Esophagus squamous epithelium (tissue), 5 donors: Measurements from ENCODE around the gene HS1BP3. TPM values are rescaled to one million over a fixed set of nuclear protein-coding genes. Genes with fewer than 3 reads are reported as not detected.
A peak's percentile ranks its signal among the peaks of the same experiment; 100 is the strongest.

Source experiments
- DNase-seq: peaks from one replicate; lab custom pipeline; 2025; lab: John Stamatoyannopoulos, UW
- H3K27ac ChIP-seq, 4 donors: fragments of 200-600 bp; sonication (generic); one replicate each; pipeline ENCODE4 v1.5.1; 2016 to 2019; ENCODE audit warnings: mild to moderate bottlenecking in 1 of 4
- H3K27me3 ChIP-seq, 4 donors: fragments of 200-600 bp; sonication (generic); 1 replicate in 3 of 4; 2 replicates in 1 of 4; pipeline versions ENCODE4 v1.5.1 to v1.6.0; 2017 to 2021; ENCODE audit warnings: antibody characterized with exemption in 1 of 4
- H3K36me3 ChIP-seq, 3 donors: fragments of 200-600 bp; sonication (generic); one replicate each; pipeline ENCODE4 v1.5.1; 2016 to 2019
- H3K4me1 ChIP-seq, 3 donors: fragments of 200-600 bp; sonication (generic); one replicate each; pipeline ENCODE4 v1.5.1; 2017 to 2019
- H3K4me3 ChIP-seq, 4 donors: fragments of 200-600 bp; sonication (generic); 1 replicate in 3 of 4; 2 replicates in 1 of 4; pipeline ENCODE4 v1.5.1; 2016 to 2019; ENCODE audit warnings: mild to moderate bottlenecking in 2 of 4, moderate library complexity in 1 of 4
- H3K9me3 ChIP-seq, 3 donors: fragments of 200-600 bp; sonication (generic); one replicate each; pipeline ENCODE4 v1.5.1; 2016 to 2019
- POLR2A ChIP-seq, 4 donors: fragments of 450-650 bp; IDR thresholded peaks; one replicate each; pipeline ENCODE4 v1.6.1; 2017; ENCODE audit warnings: antibody characterized with exemption in 4 of 4, mild to moderate bottlenecking in 4 of 4, moderate library complexity in 3 of 4
- WGBS, 2 donors: methylation state at CpG; one replicate each; pipeline ENCODE4 v1.1.5; 2018; 5-methylcytosine and 5-hydroxymethylcytosine counted together
- intact Hi-C: fragments of 100-400 bp; cut with DNase I; formaldehyde crosslinking; loops from one replicate; pipeline ENCODE4 v1.15.0; 2022
- total RNA-seq, 4 donors: library from RNA; depleted of rRNA; stranded (reverse); fragments of >200 nt; gene quantifications; one replicate each; pipeline ENCODE4 v1.1.0, GENCODE V29; 2016
- TF ChIP-seq, protein P1 (sequence below), 6 experiments: fragments of 450-650 bp in 4 of 6; fragments of 200-600 bp in 2 of 6; sonication (generic) in 2 of 6; IDR thresholded peaks; one replicate each; pipeline ENCODE4 v1.5.1; 2016 to 2019; ENCODE audit warnings: antibody characterized with exemption in 6 of 6, mild to moderate bottlenecking in 4 of 6, moderate library complexity in 4 of 6
- donor health status: DM: yes; HTN: yes; CAD: no.

Gene HS1BP3
- total RNA-seq, 4 donors from 2014 or later = 7.9 to 22.1 (median 16.9) TPM

- intact Hi-C loops = no loop called here
- Histone ChIP-seq H3K27me3 (no peaks in the 10 kb centered on the region), H3K36me3 (peaks cover 0 to 16% (median 3%) of the 10 kb centered on the region in 3 donors), H3K9me3 (no peaks in the 10 kb centered on the region), H3K27ac (peak overlapping the region; percentile 91 to 98 (median 96)), H3K4me1 (peaks cover 23 to 43% (median 26%) of the 10 kb centered on the region in 3 donors), H3K4me3 (peak overlapping the region; percentile 77 to 94 (median 88))
- WGBS, 2 donors = 8 to 11% methylated on average over 3 to 8 of the region's 19 CpGs
- TF ChIP-seq, protein P1, sequence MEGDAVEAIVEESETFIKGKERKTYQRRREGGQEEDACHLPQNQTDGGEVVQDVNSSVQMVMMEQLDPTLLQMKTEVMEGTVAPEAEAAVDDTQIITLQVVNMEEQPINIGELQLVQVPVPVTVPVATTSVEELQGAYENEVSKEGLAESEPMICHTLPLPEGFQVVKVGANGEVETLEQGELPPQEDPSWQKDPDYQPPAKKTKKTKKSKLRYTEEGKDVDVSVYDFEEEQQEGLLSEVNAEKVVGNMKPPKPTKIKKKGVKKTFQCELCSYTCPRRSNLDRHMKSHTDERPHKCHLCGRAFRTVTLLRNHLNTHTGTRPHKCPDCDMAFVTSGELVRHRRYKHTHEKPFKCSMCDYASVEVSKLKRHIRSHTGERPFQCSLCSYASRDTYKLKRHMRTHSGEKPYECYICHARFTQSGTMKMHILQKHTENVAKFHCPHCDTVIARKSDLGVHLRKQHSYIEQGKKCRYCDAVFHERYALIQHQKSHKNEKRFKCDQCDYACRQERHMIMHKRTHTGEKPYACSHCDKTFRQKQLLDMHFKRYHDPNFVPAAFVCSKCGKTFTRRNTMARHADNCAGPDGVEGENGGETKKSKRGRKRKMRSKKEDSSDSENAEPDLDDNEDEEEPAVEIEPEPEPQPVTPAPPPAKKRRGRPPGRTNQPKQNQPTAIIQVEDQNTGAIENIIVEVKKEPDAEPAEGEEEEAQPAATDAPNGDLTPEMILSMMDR (IDR thresholded peaks at IDR 0.05) = no peak
- TF ChIP-seq POLR2A (IDR thresholded peaks at IDR 0.05) = no peak
- DNase-seq = no peak
These were observed 463 bp downstream of the HS1BP3 start for GRCh38 chr2:20650393-20650876.

- intact Hi-C loops = loop anchor here (10.0 kb wide), 1 partner anchor 235 kb away; no protein-coding TSS in a partner anchor
- whole genome bisulfite sequencing, 2 donors = 29 to 47% methylated on average over 7 of the region's 7 CpGs
- H3K9me3 ChIP-seq = no peaks in the 10 kb centered on the region
- peak overlapping the region; percentile 91 to 98 (median 96) for H3K27ac ChIP-seq
- H3K36me3 ChIP-seq = peaks cover 0 to 20% (median 7%) of the 10 kb centered on the region in 3 donors
- peak overlapping the region; percentile 77 to 94 (median 88) for H3K4me3 ChIP-seq
- no peak for DNase-seq
- TF ChIP-seq POLR2A (IDR thresholded peaks at IDR 0.05) = no peak
- TF ChIP-seq, protein P1 (IDR thresholded peaks at IDR 0.05) = no peak
- H3K27me3 ChIP-seq = no peaks in the 10 kb centered on the region
- H3K4me1 ChIP-seq = peaks cover 23 to 43% (median 26%) of the 10 kb centered on the region in 3 donors
These were observed 922 bp downstream of the HS1BP3 start for GRCh38 chr2:20649976-20650375.

GRCh38 chr2:20649576-20649975 lies 1.3 kb downstream of the HS1BP3 start:
- TF ChIP-seq POLR2A (IDR thresholded peaks at IDR 0.05) = no peak
- TF ChIP-seq, protein P1 (IDR thresholded peaks at IDR 0.05) = no peak
- H3K4me1 ChIP-seq = peaks cover 23 to 43% (median 26%) of the 10 kb centered on the region in 3 donors
- intact Hi-C loops = loop anchor here (10.0 kb wide), 1 partner anchor 235 kb away; no protein-coding TSS in a partner anchor
- H3K9me3 ChIP-seq = no peaks in the 10 kb centered on the region
- H3K27me3 ChIP-seq = no peaks in the 10 kb centered on the region
- peaks cover 0 to 24% (median 10%) of the 10 kb centered on the region in 3 donors for H3K36me3 ChIP-seq
- peak overlapping the region in 3 of 4 donors; percentile 87 to 94 (median 90) for H3K4me3 ChIP-seq
- no peak for DNase-seq
- WGBS, 2 donors = 32 to 56% methylated on average over 5 to 6 of the region's 11 CpGs
- H3K27ac ChIP-seq = peak overlapping the region; percentile 91 to 98 (median 96)

DNA sequence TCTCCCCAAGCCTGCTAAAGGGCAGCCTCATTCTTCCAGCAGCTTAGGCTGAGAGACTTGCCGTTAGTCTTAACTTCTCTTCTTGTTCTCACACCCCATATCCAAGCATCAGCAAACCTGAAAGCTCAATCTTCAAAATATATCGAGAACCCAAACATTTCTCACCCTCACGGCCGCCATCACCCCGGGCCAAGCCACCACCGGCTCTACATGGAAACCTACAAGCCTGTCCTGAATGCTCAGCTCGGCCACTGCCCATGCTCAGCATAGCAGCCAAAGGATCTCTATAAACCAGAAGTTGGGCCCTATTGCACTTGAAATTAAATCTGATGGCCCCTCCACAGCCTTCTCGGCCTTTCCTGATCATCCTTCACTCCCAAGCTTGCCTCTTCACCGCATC lies 2.1 kb downstream of the HS1BP3 start:
- WGBS, 2 donors = 92 to 93% methylated on average over 9 of the region's 9 CpGs

More for the DNA sequence above, 2.1 kb downstream of the HS1BP3 start:
- H3K9me3 ChIP-seq = no peaks in the 10 kb centered on the region
- DNase-seq = no peak
- peak overlapping the region in 2 of 4 donors; percentile 96 to 98 for H3K27ac ChIP-seq
- peak overlapping the region in 1 of 4 donors; percentile 94 for H3K4me3 ChIP-seq
- no peak for TF ChIP-seq POLR2A (IDR thresholded peaks at IDR 0.05)
- TF ChIP-seq, protein P1 (IDR thresholded peaks at IDR 0.05) = no peak
- H3K27me3 ChIP-seq = no peaks in the 10 kb centered on the region
- peaks cover 0 to 32% (median 10%) of the 10 kb centered on the region in 3 donors for H3K36me3 ChIP-seq
- intact Hi-C loops = loop anchor here (10.0 kb wide), 1 partner anchor 234 kb away; no protein-coding TSS in a partner anchor
- H3K4me1 ChIP-seq = peaks cover 23 to 43% (median 26%) of the 10 kb centered on the region in 3 donors
